K562 (cell line): ENCODE data around the gene KCNH3. TPM values are rescaled to one million over a fixed set of nuclear protein-coding genes. Genes with fewer than 3 reads are reported as not detected.
A peak's percentile ranks its signal among the peaks of the same experiment; 100 is the strongest.

Source experiments
- ATAC-seq: fragments of 200-7000 bp; cut with Tn5 transposase; 3 replicates; pipeline ENCODE4 v1.9.1; 2020; ENCODE audit warnings: moderate library complexity
- BruUV-seq: library from RNA; stranded (reverse); fragments of 400-500 nt; replicated peaks from 2 replicates; lab custom pipeline; 2021; lab: Mats Ljungman, UMichigan
- CTCF ChIA-PET: fragments of 300-600 bp; formaldehyde crosslinking; extraction: SDS; loops from one replicate; lab custom pipeline; 2021; ENCODE audit warnings: low intra/inter-chr PET ratio; lab: Yijun Ruan, JAX
- POLR2A ChIA-PET: fragments of 300-600, 350-650 bp; sonication (Branson Sonifier 250); formaldehyde crosslinking; extraction: SDS; loops from one replicate; lab custom pipeline; 2021; ENCODE audit warnings: antibody characterized with exemption, inconsistent platforms; lab: Yijun Ruan, JAX
- DNase-seq, 4 experiments: peaks; one replicate each; pipeline versions ENCODE4 v3.0.0 to v3.0.0-alpha.2; 2011 to 2018; ENCODE audit warnings: low spot score in 3 of 4, mixed read lengths in 3 of 4; ENCODE audit errors: extremely low read depth in 1 of 4
- FAIRE-seq: peaks from 2 replicates; lab custom pipeline; 2011; peaks lifted over from hg19 to GRCh38; lab: Jason Lieb, UNC
- H2AFZ ChIP-seq: 2 replicates; pipeline ENCODE4 v1.6.0; 2011; ENCODE audit warnings: low read depth, low read length, control low read depth, inconsistent platforms
- H3K27ac ChIP-seq: fragments of 200-600 bp; 3 replicates; pipeline ENCODE4 v1.8.0; 2011; ENCODE audit warnings: low read depth, mild to moderate bottlenecking, control low read depth, inconsistent platforms, low read length, moderate library complexity, mixed read lengths; ENCODE audit errors: extremely low read depth
- H3K27me3 ChIP-seq, 2 experiments: fragments of 300-600 bp in 1 of 2; 2 replicates in 1 of 2; 3 replicates in 1 of 2; pipeline versions ENCODE4 v1.6.0 to v1.8.0; 2011; ENCODE audit warnings: inconsistent platforms in 2 of 2, low read length in 2 of 2, mild to moderate bottlenecking in 1 of 2, mixed read lengths in 1 of 2, moderate library complexity in 1 of 2; ENCODE audit not compliant: control insufficient read depth in 2 of 2, insufficient read depth in 2 of 2
- H3K36me3 ChIP-seq: fragments of 300-600 bp; 3 replicates; pipeline ENCODE4 v1.8.0; 2011; ENCODE audit warnings: mild to moderate bottlenecking, low read length, inconsistent platforms; ENCODE audit not compliant: control insufficient read depth, insufficient read depth
- H3K4me1 ChIP-seq, 2 experiments: fragments of 200-600 bp in 1 of 2; replicated peaks in 1 of 2; 2 replicates in 1 of 2; 3 replicates in 1 of 2; pipeline versions ENCODE4 v1.5.1 to v1.8.0; 2011; ENCODE audit warnings: inconsistent platforms in 2 of 2, low read length in 2 of 2, mild to moderate bottlenecking in 1 of 2, mixed read lengths in 1 of 2, moderate library complexity in 1 of 2; ENCODE audit not compliant: control insufficient read depth in 2 of 2, insufficient read depth in 2 of 2
- H3K4me2 ChIP-seq: 2 replicates; pipeline ENCODE4 v1.6.1; 2011; ENCODE audit warnings: low read length, control low read depth, inconsistent platforms, mixed read lengths; ENCODE audit not compliant: insufficient read depth
- H3K4me3 ChIP-seq: fragments of 200-600 bp; sonication (generic), shearing (Covaris generic); 2 replicates; pipeline ENCODE4 v1.5.1; 2016; ENCODE audit warnings: control low read depth, inconsistent platforms
- H3K79me2 ChIP-seq: fragments of 200-600 bp; 3 replicates; pipeline ENCODE4 v1.8.0; 2011; ENCODE audit warnings: low read length, inconsistent platforms; ENCODE audit not compliant: control insufficient read depth, insufficient read depth
- H3K9ac ChIP-seq, 2 experiments: 2 replicates each; pipeline versions ENCODE4 v1.6.0 to v1.6.1; 2011; ENCODE audit warnings: low read depth in 2 of 2, low read length in 2 of 2, control low read depth in 1 of 2, inconsistent platforms in 1 of 2, mild to moderate bottlenecking in 1 of 2, mixed read lengths in 1 of 2; ENCODE audit not compliant: insufficient read depth in 1 of 2
- H3K9me1 ChIP-seq: one replicate; pipeline ENCODE4 v1.6.0; 2011; ENCODE audit warnings: inconsistent platforms, mild to moderate bottlenecking, low read length, moderate library complexity; ENCODE audit not compliant: control insufficient read depth, insufficient read depth
- H3K9me3 ChIP-seq: replicated peaks from 2 replicates; pipeline ENCODE4 v1.5.1; 2011; ENCODE audit warnings: low read depth, low read length, inconsistent platforms; ENCODE audit not compliant: control insufficient read depth, insufficient read depth
- H4K20me1 ChIP-seq: replicated peaks from 2 replicates; pipeline ENCODE4 v1.6.1; 2011; ENCODE audit warnings: low read length, inconsistent platforms, mixed read lengths; ENCODE audit not compliant: control insufficient read depth, insufficient read depth
- MYBL2 ChIP-seq, 2 experiments: fragments of 450-650 bp in 1 of 2; sonication (generic) in 1 of 2; formaldehyde crosslinking in 1 of 2; IDR thresholded peaks; 2 replicates each; pipeline versions ENCODE4 v1.6.1 to v1.8.1; 2017 to 2022; ENCODE audit warnings: borderline replicate concordance in 1 of 2, inconsistent platforms in 1 of 2, low read depth in 1 of 2, mild to moderate bottlenecking in 1 of 2, missing genetic modification reagents in 1 of 2, moderate library complexity in 1 of 2
- POLR2G ChIP-seq: fragments of 200-400 bp; formaldehyde crosslinking; IDR thresholded peaks from 2 replicates; pipeline ENCODE4 v1.6.1; 2017; ENCODE audit warnings: low read depth, mild to moderate bottlenecking, antibody characterized with exemption, low read length, moderate library complexity
- RBM17 ChIP-seq: fragments of 200-400 bp; formaldehyde crosslinking; IDR thresholded peaks from 2 replicates; pipeline ENCODE4 v1.6.1; 2017; ENCODE audit warnings: low read depth, mild to moderate bottlenecking, low read length, borderline replicate concordance
- ZFP36 ChIP-seq: fragments of 150-350 bp; IDR thresholded peaks from 2 replicates; pipeline ENCODE4 v1.6.1; 2018; ENCODE audit warnings: low read length, low read depth; ENCODE audit not compliant: partially characterized antibody
- WGBS: fragments of 100-300 bp; shearing (Covaris generic); methylation state at CpG from one replicate; pipeline ENCODE4 v1.1.6; 2016; ENCODE audit warnings: low coverage, mixed read lengths; ENCODE audit not compliant: insufficient coverage; ENCODE audit errors: missing lambda C conversion rate; 5-methylcytosine and 5-hydroxymethylcytosine counted together
- in situ Hi-C: fragments of 300-500 bp; cut with MboI; formaldehyde crosslinking; loops from 4 replicates; pipeline ENCODE4 v1.15.0; 2018; ENCODE audit warnings: inconsistent platforms, mixed read lengths
- intact Hi-C: fragments of 100-400 bp; cut with micrococcal nuclease; formaldehyde crosslinking; loops from 2 replicates; pipeline ENCODE4 v1.14.2; 2022
- polyA plus RNA-seq, 8 experiments: library from polyadenylated mRNA; depleted of rRNA in 4 of 8; stranded (reverse) in 5 of 8; unstranded in 3 of 8; fragments of >200 nt; fragmentation: Nextera tagmentation in 2 of 8; fragmentation: Illumina TruSeq in 1 of 8; extraction: Ambion mirVana in 2 of 8; extraction: Trizol in 1 of 8; gene quantifications; 2 replicates each; pipeline versions ENCODE4 v1.2.1 to v1.2.3, GENCODE V29; 2011 to 2014; ENCODE audit warnings: inconsistent platforms in 1 of 8, missing spikeins in 1 of 8
- total RNA-seq, 7 experiments: library from RNA; depleted of rRNA in 6 of 7; stranded (reverse); fragments of >200 nt in 6 of 7; fragmentation: Illumina TruSeq in 2 of 7; extraction: Trizol in 2 of 7; gene quantifications; 2 replicates each; pipeline versions ENCODE4 v1.2.1 to v1.2.3, GENCODE V29; 2011 to 2021; ENCODE audit warnings: low replicate concordance in 1 of 7
- TF ChIP-seq, protein P1 (sequence below): fragments of 250-450 bp; sonication (Bioruptor Pico); IDR thresholded peaks from 2 replicates; pipeline ENCODE4 v1.5.0; 2020; ENCODE audit warnings: mild to moderate bottlenecking

The KCNH3 gene
- total and polyA plus RNA-seq, 9 of the 15 experiments (the other 6 are each of a cell fraction or from before 2014, with no cell fraction given), result 0.01 to 0.09 TPM; not detected in 7

DNA sequence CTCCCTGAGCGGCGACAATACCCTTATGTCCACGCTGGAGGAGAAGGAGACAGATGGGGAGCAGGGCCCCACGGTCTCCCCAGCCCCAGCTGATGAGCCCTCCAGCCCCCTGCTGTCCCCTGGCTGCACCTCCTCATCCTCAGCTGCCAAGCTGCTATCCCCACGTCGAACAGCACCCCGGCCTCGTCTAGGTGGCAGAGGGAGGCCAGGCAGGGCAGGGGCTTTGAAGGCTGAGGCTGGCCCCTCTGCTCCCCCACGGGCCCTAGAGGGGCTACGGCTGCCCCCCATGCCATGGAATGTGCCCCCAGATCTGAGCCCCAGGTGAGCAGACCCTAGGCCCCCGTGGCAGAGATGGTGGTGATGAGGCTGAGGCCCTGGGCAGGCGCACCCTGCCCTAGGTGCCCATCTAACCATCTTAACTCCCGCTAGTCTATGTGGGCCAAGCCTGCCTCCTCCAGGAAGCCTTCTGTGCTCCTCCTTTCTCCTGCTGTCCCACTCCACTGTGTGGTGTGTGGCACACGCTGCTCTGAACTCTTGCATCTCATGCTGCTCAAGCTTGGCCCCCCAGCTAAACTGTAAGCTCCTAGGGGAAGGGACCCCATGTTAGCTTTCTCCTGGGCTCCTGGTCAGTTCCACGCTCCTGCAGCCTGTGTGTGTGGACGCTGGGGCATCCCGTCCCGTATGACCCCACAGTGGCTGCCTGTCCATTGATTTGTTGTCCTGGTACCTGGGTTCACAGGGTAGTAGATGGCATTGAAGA lies 17.0 kb downstream of the KCNH3 start:
- no peaks in the 10 kb centered on the region for H3K9me3 ChIP-seq
- peaks cover 39% of the 10 kb centered on the region; the same call in 2 of the 3 replicates for H3K36me3 ChIP-seq
- BruUV-seq, result no TSS peak
- intact Hi-C loops, result no loop called here
- no peak overlapping the region for H3K27ac ChIP-seq
- no peak for DNase-seq
- TF ChIP-seq RBM17 (no peak), POLR2G (peak; percentile 66), MYBL2 (IDR thresholded peaks at IDR 0.05; ENCODE audit: low read depth) (no peak), MYBL2 (CRISPR knock-in tag; IDR thresholded peaks at IDR 0.05; ENCODE audit: borderline replicate concordance) (no peak), ZFP36 (peak; percentile 89)
- TF ChIP-seq, protein P1, sequence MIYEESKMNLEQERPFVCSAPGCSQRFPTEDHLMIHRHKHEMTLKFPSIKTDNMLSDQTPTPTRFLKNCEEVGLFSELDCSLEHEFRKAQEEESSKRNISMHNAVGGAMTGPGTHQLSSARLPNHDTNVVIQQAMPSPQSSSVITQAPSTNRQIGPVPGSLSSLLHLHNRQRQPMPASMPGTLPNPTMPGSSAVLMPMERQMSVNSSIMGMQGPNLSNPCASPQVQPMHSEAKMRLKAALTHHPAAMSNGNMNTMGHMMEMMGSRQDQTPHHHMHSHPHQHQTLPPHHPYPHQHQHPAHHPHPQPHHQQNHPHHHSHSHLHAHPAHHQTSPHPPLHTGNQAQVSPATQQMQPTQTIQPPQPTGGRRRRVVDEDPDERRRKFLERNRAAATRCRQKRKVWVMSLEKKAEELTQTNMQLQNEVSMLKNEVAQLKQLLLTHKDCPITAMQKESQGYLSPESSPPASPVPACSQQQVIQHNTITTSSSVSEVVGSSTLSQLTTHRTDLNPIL, result no peak
- 70% methylated on average over 18 of the region's 18 CpGs for WGBS
- ChIA-PET CTCF (no interaction called here), POLR2A (interaction anchor here (0.6 to 1.9 kb wide), 6 partner anchors 9 to 189 kb away, joined by 3 to 8 read pairs (median 4); partner anchors contain the start of gene SPATS2)
- ATAC-seq, result no peak
- no peak overlapping the region for H2AFZ ChIP-seq
- 0 out of 2 replicates have a peak, but pooled peaks cover 3% of the 10 kb centered on the region for H4K20me1 ChIP-seq
- H3K9ac ChIP-seq, result 0 out of 4 replicates have a peak overlapping the region, but pooled peaks of 1 of the 2 experiments have one; percentile 4
- H3K4me1 ChIP-seq, result peaks cover 0 to 20% of the 10 kb centered on the region in 2 experiments; a peak in 2 of 5 replicates
- H3K79me2 ChIP-seq, result no peaks in the 10 kb centered on the region
- H3K9me1 ChIP-seq, result no peaks in the 10 kb centered on the region
- in situ Hi-C loops, result no loop called here
- no peak overlapping the region for H3K4me3 ChIP-seq
- H3K4me2 ChIP-seq, result no peak overlapping the region
- H3K27me3 ChIP-seq, result peaks cover 0 to 23% of the 10 kb centered on the region in 2 experiments; a peak in 4 of 5 replicates
- FAIRE-seq, result no peak
